Esophagus squamous epithelium (tissue), 4 donors: ENCODE measurements around the gene CGNL1.

ENCODE experiments used
- POLR2A ChIP-seq, 4 donors: fragments of 450-650 bp; IDR thresholded peaks; one replicate each; pipeline ENCODE4 v1.6.1; 2017; ENCODE audit warnings: antibody characterized with exemption in 4 of 4, mild to moderate bottlenecking in 4 of 4, moderate library complexity in 3 of 4
- TF ChIP-seq, protein P1 (sequence below), 6 experiments: fragments of 450-650 bp in 4 of 6; fragments of 200-600 bp in 2 of 6; sonication (generic) in 2 of 6; IDR thresholded peaks; one replicate each; pipeline ENCODE4 v1.5.1; 2016 to 2019; ENCODE audit warnings: antibody characterized with exemption in 6 of 6, mild to moderate bottlenecking in 4 of 6, moderate library complexity in 4 of 6

GRCh38 chr15:57425842-57426241 is 49.5 kb downstream of the CGNL1 start:
- TF ChIP-seq POLR2A (IDR thresholded peaks at IDR 0.05), result no peak
- TF ChIP-seq, protein P1, sequence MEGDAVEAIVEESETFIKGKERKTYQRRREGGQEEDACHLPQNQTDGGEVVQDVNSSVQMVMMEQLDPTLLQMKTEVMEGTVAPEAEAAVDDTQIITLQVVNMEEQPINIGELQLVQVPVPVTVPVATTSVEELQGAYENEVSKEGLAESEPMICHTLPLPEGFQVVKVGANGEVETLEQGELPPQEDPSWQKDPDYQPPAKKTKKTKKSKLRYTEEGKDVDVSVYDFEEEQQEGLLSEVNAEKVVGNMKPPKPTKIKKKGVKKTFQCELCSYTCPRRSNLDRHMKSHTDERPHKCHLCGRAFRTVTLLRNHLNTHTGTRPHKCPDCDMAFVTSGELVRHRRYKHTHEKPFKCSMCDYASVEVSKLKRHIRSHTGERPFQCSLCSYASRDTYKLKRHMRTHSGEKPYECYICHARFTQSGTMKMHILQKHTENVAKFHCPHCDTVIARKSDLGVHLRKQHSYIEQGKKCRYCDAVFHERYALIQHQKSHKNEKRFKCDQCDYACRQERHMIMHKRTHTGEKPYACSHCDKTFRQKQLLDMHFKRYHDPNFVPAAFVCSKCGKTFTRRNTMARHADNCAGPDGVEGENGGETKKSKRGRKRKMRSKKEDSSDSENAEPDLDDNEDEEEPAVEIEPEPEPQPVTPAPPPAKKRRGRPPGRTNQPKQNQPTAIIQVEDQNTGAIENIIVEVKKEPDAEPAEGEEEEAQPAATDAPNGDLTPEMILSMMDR (IDR thresholded peaks at IDR 0.05), result no peak
